Fibroblast of skin of back (primary cell): Measurements from ENCODE around the gene NDUFA11.
"Not testable (repeated sequence)": the region's sequence is repeated elsewhere in the genome, so short reads cannot be mapped to it uniquely, and the experiment has no call there.

ENCODE experiments used
- DNase-seq: peaks from one replicate; pipeline ENCODE4 v3.0.0-alpha.2; 2013

NDUFA11 gene

DNA sequence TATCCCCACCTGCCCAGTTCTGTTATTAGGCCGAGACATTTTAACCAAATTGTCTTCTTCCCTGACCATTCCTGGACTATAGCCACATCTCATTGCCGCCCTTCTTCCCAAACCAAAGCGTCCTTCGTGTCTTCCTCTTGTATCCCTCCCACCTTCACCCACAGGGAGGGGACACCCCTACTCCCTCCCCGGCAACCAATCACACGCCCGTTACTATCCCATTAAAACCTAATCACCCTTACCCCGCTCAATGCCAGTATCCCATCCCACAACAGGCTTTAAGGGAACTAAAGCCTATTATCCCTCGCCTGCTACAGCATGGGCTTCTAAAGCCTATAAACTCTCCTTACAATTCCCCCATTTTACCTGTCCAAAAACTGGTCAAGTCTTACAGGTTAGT lies 48.4 kb downstream of the NDUFA11 start:
- DNase-seq, result not testable (repeated sequence)

DNA sequence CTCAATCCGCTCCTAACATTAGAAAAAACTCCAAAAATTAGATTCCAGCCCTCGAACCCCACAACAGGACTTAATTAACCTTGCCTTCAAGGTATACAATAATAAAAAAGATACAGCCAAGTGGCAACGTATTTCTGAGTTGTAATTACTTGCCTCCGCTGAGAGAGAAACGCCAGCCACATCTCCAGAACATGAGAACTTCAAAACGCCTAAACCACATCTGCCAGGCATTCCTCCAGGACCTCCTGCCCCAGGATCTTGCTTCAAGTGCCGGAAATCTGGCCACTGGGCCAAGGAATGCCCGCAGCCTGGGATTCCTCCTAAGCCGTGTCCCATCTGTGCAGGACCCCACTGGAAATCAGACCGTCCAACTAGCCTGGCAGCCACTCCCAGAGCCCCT lies 49.5 kb downstream of the NDUFA11 start:
- not testable (repeated sequence) for DNase-seq

DNA sequence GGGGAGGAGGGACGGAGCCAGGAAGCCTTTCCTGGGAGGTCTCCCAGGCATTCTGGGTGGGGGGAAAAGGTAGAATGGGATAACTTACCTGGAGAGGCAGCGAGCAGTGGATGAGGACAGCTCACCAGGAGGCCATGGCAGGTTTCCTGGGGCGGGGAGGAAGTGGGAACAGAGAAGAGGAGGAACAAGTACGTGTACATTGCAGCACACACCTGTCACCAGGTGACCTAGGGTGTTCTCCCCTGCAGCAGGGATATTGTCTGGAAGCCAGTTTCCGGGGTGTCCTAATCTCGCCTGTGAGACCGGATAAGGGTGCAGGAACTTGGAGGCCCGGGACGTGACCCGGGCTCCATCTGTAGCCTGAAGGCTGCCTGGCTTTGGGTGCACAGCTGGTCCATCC lies 52.3 kb downstream of the NDUFA11 start, which contains the start of gene FUT3:
TSS of gene FUT3 (minus strand) at position 148 of the 400 bp plus-strand sequence.
- DNase-seq, result no peak

DNA sequence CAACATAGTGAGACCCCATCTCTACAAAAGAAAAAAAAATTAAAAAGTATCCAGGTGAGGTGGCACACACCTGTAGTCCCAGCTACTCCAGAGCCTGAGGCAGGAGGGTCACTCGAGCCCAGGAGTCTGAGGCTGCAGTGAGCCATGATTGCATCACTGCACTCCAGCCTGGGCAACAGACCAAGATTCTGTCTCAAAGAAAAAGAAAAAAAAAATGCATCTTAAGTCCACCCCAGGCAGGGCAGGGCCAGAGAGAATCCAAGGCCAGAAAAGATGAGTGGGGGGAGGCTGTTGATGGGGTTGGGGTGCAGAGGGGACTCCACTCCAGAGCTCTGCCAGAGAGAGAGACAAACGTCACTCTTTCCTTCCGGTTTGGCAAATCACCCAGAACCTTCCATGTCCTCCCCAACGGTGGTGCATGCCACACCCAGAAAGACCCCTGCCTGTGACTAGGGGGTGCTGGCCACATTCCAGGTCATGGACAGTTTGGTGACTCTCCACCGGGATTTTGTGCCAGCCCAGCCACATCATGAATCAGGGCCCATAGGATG lies 52.8 kb downstream of the NDUFA11 start:
- DNase-seq, result peak; percentile 73

DNA sequence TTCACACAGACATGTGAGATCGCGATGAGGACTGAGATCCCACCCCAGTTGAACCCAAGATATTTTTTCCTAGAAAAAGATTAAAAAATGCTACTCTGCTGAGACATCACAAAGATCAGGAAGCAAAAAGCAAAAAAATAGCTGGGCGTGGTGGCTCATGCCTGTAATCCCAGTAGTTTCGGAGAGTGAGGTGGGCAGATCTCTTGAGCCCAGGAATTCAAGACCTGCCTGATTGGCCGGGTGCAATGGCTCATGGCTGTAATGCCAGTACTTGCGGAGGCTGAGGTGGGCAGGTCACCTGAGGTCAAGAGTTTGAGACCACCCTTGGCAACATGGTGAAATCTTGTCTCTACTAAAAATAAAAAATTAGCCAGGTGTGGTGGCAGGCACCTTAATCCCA lies 53.4 kb downstream of the NDUFA11 start:
- DNase-seq, result no peak

DNA sequence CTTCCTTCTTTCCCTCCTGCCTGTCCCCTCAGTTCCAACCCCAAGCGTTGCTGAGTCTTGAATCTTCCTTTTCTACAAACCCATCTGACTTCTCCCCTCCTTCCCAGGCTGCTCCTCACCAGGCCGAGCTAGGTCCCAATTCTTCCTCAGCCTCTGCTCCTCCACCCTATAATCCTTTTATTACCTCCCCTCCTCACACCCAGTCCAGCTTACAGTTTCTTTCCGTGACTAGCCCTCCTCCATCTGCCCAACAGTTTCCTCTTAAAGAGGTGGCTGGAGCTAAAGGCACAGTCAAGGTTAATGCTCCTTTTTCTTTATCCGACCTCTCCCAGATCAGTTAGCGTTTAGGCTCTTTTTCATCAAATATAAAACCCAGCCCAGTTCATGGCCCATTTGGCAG lies 55.0 kb downstream of the NDUFA11 start:
- not testable (repeated sequence) for DNase-seq

DNA sequence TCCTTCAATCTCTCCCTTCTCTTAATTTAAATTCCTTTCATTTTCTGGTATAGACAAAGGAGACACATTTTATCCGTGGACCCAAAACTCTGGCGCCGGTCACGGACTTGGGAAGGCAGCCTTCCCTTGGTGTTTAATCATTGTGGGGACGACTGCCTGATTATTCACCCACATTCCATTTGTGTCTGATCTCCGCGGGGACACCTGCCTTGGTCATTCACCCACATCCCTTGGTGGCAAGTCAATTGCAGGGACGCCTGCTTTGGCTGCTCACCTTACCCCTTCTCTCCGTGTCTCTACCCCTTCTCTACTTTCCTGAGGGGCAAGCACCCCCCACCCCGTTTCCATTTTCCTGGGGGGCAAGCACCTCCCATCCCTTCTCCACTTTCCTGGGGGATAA lies 55.7 kb downstream of the NDUFA11 start:
- DNase-seq, result not testable (repeated sequence)
